GM21526 (cell line): ENCODE results near the gene TOR1AIP2.
"Not testable (repeated sequence)": the region's sequence is repeated elsewhere in the genome, so short reads cannot be mapped to it uniquely, and the experiment has no call there.

ENCODE experiments used
- ATAC-seq: cut with Tn5 transposase; IDR thresholded peaks from one replicate; pipeline ENCODE4 v1.9.1; 2021; ENCODE audit warnings: moderate library complexity; ENCODE audit not compliant: unreplicated experiment, low FRiP score

TOR1AIP2 gene

DNA sequence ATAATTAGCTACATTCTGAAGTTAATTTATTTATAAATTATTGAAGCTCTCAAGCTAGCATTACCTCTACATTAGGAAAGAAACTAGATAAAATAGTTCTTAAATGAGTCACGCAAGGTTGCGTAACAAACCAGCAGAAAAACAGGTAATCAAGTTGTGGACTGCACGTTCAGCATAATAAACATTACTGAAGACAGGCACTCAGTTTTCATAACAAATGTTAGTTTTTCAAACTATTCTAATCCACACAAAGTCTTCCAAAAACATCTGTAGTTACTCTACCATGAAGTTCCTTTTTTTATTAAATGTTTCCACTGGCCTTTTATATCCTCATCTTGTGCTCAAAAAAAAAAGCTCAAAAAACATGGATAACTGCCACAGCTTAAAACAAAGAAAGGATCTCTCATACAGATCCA, 1.3 kb downstream of the TOR1AIP2 start:
- ATAC-seq = no peak

DNA sequence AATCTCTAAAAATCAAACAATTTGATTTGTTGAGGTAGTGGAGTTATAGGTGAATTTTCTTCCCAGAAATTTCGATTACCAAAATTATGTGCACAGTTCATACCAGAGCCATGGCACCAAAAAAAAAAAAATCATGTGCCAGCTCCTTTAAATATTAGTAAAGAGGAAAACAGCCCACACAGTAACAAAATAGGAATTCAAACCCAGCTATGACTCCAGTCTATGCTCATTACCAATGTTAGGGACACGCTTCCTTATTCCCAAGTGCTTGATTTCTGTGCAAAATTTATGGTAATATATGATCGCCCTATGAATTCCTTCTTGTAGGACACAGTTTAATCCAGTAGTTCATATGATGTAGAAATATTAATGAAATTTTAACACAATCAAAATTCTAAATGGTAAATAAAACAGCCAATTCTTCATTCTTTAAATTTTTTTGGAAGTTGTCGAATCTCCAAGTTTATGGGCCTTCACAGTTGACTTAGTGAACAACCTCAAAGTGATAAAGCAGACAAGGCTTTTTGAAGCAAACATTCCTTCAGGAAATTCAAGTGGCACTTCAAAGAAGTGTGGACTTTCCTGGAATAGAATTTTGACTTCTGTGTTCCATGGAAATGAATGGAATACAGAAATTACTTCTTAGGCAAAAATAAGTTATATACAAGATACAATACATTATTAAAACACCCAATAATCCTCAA, 1.9 kb downstream of the TOR1AIP2 start:
- ATAC-seq = no peak

DNA sequence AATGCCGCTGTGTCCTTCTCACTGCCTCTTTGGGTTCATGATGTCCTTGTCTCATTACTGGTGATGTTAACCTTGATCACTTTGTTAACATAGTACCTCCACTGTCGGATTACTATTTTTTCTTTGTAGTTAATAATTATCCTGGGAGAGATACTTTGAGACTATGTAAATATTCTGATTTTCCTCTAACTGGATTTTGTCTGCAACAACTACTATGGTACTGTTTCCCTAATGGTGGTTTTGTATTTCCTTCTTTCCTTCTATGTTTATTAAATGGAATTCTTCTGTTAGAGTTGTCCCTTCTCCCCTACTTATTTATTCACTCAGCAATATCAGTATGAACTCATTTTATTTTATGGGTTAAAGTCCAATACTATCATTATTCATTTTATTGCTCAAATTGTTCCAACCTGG, 4.2 kb downstream of the TOR1AIP2 start:
- no peak for ATAC-seq

DNA sequence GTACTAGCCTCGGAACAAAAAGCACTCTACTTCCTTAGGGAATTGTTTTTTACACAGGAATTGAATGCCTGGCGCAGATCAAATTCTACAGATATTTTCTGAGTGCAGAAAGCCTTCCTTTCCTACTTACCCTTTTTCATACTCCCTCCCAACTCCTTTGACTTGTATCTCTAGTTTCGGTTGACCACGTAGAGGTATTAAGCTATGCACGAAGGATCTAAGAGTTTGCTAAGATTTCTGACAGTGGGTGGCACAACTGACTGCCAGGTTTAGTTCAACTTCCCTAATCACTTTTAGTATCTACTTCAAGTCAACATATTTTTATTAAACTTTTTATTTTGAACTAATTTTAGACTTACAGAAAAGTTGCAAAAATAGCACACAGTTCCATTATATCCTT, 5.0 kb downstream of the TOR1AIP2 start:
- no peak for ATAC-seq

DNA sequence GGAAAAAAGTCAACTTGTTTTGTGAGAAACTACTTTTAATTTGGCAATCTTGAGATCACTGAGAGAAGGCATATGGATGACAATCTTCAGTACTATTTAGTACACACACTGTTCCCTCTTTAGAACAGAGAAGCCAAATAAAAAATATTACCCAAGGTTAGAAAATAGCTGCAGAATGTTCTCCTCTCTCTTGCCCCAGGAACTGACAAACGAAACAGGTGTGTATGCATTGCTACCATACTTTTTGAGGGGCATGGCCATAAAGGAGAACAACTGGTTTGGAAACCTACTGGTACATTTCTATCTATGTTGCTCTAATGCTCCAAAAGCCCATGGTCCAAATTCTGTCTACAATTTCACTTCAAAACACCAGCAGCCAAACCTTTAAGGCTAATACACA, 5.7 kb downstream of the TOR1AIP2 start:
- ATAC-seq = no peak

DNA sequence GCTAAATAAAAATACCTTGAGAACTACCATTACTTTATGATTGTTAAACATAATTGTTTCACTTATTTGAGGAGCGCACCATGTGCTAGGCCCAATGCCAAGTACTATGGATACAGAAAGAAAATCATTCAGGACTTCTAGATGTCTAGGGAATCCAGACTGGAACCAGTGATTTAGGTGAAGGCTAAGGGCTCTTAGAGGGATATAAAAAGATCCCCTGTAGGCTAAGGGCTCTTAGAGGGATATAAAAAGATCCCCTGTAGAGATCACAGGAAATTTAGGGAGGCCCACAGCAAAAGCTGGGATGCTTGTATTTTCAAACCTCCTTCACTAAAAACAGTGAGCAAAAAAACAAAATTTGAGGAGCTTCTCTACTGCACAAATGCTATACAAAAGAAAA, 6.7 kb downstream of the TOR1AIP2 start:
- no peak for ATAC-seq

DNA sequence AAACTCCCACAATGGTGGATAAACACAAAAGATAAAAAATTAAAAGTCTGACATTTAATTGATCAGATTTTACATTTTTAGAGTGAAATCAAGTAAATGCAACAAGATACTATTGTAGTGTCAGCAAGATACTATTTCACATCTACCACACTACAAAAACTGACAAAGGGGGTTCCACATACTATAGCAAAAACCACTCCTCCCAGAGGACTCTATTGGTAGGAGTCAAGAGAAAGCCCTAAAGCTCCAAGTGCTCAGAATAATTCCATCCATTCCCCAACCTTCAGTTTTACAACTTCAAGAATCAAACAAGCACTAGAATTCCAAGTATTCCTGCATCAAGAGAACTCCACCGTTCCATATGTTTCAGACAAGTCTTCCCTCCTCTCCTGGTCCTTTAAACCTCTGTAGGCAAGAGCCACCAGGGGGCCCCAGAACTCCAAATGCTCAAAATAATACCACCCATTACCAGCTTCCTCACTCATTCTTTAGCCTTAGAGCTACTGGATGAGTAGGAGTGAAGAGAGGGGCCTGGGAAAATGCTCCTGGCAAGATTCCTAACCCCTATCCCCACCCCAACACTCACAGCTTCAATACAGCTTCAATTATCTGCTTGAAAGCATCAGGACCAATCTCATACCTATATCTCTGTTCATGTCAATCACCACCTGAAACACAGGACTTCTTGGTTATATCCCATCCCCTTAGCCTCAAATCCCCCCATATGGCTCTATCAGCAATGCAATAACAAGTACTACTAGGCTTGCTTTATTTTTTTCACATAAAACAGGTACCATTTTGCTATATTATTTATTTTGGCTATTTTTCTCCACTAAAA, 9.9 kb downstream of the TOR1AIP2 start:
- ATAC-seq = peak; percentile 63

DNA sequence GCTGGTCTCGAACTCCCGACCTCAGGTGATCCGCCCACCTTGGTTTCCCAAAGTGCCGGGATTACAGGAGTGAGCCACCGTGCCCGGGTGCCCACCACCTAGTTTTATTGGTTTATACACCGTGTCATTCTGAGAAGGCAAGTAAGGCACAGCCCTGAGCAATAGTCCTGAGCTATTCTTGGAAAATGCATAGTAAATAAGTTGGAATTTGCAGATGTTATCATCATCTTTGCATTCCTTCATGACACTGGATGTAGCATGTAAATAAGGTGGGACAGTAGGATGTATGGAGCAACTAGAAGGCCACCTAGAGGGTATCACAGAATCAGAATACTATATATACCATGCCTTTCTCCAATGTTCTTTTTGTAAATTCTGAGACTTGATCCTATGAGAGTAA, 11.0 kb downstream of the TOR1AIP2 start:
- no peak for ATAC-seq

DNA sequence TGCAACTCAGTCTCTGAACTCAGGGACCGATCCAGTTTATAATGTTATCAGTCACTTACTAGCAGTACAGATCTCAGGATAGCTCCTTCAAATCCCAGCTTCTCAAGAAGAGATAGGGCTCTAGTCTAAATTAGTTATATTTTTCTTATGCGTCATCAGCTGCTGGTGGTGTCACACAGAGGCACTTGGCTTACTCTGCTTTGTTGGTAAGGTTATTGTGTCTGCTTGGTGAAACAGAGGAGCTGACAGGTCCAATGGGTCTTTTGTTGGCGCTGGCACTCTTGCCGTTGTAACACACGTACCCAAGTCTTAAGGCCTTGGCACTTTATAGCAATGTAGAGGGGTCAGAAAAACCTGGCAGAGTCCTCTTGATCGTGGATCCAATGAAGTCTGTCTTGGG, 12.2 kb downstream of the TOR1AIP2 start:
- ATAC-seq = no peak

DNA sequence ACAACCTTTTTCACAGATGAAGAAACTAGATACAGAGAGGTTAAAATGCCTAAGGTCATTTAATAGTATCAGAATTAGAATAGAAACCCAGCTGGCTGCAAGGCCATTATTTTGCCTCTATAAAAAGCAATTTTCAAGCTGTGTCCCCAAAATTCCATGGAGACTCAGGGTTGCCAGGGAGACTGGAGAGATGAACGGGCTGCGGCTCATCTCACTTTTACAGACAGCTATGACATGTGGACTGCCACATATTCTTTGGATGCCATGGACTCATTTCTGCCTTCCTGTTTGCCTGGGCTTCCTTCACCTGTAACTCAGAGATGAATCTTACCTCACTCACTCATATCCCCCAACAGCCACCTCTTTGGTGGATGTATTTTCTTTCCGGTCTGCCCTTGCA, 17.0 kb downstream of the TOR1AIP2 start:
- ATAC-seq = no peak

DNA sequence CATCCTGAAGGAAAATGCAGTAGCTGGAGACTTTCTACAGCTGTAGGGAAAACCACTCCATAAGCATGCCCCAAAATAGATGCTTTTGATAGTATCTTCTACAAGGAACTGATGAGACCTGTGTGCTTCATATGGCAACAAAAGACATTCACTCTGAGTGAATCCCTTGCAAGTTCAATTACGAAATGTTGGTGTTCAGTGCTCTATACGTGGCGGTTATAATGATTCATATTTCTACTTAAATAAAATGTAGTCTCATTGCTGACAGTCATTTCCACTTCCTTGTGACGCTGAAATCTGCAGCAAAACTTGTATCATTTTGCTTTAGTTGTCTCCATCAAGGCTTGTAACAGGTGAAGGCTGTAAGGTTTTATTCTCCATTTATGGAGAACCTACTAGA, 20.6 kb downstream of the TOR1AIP2 start:
- no peak for ATAC-seq

DNA sequence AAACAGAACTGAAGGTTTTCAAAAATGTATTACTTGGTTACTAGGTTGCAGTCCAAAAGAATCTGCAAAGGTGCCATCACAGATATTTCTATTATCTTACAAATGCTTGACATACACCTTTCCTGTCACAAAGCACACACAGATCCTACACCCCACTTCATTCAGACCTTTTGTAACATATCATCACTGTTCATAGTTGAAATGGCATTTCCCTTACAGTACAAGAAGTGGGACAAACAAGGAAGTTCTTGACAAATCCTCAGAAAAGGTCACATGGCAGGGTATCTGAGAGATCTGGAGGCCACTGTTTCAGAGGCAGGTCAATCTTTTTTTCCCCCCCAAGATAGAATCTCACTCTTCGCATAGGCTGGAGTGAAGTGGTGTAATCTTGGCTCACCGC, 21.3 kb downstream of the TOR1AIP2 start:
- no peak for ATAC-seq

DNA sequence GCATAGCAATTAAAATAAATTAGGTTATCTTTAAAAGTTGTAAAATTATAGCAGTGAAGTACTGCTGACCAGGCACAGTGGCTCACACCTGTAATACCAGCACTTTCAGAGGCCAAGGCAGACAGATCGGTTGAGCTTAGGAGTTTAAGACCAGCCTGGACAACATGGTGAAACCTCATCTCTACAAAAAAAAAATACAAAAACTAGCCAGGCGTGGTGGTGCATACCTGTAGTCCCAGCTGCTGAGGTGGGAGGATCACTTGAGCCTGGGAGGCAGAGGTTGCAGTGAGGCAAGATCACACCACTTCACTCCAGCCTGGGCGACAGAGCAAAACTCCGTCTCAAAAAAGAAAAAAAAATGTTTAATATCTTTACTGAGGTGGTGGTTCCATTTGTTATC, 21.8 kb downstream of the TOR1AIP2 start:
- not testable (repeated sequence) for ATAC-seq

DNA sequence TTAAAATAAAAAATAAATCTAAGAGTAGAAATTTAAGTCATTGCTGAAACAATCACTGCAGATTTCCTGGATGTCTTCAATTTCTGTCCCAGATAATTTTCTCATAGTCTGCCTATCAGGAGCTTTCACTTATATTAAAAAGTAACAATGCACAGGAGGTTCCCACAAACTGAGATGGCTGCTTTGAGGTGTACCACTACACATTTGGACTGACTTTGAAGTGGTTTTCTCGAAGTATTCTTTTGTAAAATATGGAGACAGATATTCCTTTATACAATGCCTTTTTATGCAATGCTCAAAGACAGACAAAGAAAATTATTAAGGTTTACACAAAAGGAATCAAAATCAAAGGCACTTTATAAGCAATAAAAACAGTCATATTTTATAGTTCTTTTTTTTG, 24.5 kb downstream of the TOR1AIP2 start:
- no peak for ATAC-seq

DNA sequence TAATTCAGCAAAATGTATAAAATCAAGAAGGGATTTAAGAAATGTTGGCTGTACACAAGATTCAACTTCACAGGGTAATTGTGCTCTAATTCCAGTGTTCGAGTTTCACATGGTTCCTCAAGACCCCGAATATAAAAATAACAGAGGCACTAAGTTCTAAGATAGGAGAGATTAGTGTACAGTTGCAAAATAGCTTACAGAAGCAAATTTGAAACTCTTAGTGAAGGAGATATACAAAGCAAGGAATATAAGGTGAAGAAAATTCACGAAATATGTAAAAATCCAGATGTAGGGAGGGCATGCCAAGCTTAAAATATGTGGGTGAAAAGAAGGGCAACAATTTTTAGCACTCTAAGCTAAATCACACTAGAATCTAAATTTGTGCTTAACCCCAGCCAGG, 29.4 kb downstream of the TOR1AIP2 start:
- no peak for ATAC-seq

DNA sequence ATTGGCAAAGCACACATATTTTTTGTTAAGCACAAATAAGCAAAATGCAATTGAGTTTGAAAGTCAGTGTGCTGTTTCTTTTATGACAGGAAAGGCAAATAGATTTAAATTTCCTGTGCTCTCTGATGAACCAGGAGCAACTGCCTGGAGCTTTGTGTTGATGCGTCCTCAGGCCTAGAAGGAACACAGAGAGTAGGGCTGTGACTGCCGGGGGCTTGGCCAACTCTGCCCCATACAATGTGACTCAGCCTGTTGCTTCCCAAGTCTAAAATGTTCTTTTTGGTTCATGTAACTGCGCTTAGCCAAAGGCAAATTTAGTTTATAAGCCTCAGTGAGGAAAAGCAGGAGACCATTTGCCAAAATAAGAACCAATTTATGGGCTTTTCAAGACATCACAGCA, 37.5 kb downstream of the TOR1AIP2 start:
- ATAC-seq = no peak

DNA sequence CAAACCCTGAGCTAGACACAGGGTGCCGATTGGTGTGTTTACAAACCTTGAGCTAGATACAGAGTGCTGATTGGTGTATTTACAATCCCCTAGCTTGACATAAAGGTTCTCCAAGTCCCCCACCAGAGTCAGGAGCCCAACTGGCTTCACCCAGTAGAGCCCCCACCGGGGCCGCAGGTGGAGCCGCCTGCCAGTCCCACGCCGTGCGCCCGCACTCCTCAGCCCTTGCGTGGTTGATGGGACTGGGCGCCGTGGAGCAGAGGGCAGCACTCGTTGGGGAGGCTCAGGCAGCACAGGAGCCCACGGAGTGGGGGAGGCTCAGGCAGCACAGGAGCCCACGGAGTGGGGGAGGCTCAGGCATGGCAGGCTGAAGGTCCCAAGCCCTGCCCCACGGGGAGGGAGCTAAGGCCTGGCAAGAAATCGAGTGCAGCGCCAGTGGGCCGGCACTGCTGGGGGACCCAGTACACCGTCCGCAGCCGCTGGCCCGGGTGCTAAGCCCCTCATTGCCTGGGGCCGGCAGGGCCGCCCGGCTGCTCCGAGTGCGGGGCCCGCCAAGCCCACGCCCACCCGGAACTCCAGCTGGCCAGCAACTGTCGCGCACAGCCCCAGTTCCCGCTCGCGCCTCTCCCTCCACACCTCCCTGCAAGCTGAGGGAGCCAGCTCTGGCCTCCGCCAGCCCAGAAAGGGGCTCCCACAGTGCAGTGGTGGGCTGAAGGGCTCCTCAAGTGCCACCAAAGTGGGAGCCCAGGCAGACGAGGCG, 40.7 kb downstream of the TOR1AIP2 start:
- ATAC-seq = not testable (repeated sequence)

DNA sequence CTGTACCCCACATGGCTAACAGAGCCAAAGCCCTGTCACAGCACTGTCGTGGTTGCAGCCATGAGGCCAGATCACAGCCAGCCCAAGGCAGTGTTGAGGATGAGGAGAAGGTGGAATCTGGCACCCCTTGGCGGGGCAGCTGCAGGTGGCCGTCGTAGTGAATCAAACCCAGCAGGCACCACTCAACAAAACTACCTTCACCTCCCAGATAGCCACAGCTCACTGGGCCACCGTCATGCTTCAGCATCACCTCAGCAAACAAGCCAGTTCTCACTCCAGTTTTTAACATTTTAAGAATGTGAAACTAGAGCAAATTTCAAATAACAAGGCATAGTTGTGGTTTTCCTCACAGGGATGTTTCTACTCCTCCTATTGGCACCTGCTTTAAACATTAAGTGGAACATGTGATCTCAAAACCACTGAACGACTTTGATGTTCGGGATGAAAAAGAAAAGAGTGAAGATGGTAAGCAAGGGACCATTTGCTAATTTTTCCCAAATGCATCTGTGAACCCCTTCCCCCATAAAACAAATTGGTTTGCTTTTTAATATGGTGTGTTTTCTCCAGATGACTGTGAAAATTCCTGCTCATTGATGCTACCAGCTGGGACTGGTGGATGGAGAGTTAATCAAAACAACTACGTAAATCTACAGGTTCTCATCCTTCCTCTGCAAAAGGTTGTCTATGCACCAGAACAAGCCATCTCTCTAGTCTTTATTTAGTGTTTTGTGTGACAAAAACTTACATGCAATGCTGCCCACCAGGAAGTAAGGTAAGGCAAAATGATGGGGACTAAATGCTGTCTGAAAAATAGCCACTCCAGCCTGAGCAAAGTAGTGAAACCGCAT, 45.5 kb downstream of the TOR1AIP2 start:
- no peak for ATAC-seq

DNA sequence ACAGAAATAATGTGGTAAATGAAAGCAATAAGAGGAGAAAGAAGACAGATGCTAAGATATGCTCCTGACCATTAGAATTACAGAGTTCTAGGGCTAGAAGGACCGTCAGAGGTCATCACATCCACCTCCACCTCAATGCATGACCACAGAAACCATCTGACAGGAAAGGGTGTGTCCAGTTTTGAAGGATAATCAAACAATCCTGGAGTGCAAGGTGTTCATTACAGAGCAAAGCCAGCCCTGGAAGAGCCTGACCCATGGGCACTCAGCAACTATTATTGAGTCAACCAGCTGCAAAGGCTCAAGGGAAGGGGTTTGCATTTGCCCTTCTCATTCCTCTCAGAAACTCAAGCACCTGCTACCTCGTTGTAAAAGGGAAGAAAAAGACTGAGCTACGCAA, 46.4 kb downstream of the TOR1AIP2 start:
- ATAC-seq = no peak

DNA sequence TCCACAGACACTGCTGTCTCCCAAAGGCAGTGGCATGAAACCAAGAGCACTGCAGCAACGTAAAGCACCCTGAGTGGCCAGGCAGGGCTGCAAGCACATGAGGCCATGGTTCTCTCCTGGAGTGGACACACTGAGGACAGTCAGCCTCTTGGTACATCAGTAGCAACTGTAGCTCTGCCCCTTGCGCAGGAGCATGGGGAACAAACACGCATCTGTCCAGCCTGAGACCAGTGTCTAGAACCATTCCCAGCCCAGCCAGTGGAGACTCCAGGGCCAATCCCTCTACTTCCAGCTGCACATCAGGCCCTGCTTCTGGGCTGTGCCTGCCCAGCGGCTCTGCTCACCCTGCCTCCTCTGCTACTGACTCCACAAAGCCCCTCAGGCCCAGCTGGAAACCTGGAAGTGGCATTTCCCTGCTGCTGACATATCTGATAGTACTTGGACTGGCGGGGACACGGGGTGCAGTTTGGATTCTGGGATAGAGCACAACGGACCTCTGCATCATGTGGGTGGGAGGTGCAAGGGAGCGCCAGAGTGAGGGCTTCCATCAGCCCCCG, 49.0 kb downstream of the TOR1AIP2 start:
- no peak for ATAC-seq
